LNCAP (cell line): ENCODE data around the gene IGFBP2.

Experiments
- TF ChIP-seq, protein P1 (sequence below): fragments of 450-650 bp; IDR thresholded peaks from 2 replicates; pipeline ENCODE4 v1.5.1; 2017; ENCODE audit warnings: mild to moderate bottlenecking

Gene IGFBP2

DNA sequence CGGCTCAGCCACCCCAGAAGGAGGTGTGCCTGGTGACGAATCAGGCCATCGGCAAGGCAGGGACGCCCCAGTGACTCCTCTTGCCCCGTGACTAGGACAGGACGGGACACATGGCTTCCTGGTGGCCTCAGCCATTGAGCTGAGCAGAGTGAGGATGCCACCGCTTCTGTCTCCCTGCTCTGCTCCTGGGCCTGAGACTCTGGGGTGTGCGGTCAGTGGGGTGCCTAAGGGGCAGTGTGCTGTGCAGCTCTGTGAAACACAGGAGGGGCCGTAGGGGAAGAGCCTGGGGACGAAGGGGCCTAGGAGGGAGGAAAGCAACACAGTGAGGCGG is 37.8 kb downstream of the IGFBP2 start:
- TF ChIP-seq, protein P1, sequence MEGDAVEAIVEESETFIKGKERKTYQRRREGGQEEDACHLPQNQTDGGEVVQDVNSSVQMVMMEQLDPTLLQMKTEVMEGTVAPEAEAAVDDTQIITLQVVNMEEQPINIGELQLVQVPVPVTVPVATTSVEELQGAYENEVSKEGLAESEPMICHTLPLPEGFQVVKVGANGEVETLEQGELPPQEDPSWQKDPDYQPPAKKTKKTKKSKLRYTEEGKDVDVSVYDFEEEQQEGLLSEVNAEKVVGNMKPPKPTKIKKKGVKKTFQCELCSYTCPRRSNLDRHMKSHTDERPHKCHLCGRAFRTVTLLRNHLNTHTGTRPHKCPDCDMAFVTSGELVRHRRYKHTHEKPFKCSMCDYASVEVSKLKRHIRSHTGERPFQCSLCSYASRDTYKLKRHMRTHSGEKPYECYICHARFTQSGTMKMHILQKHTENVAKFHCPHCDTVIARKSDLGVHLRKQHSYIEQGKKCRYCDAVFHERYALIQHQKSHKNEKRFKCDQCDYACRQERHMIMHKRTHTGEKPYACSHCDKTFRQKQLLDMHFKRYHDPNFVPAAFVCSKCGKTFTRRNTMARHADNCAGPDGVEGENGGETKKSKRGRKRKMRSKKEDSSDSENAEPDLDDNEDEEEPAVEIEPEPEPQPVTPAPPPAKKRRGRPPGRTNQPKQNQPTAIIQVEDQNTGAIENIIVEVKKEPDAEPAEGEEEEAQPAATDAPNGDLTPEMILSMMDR = no peak

DNA sequence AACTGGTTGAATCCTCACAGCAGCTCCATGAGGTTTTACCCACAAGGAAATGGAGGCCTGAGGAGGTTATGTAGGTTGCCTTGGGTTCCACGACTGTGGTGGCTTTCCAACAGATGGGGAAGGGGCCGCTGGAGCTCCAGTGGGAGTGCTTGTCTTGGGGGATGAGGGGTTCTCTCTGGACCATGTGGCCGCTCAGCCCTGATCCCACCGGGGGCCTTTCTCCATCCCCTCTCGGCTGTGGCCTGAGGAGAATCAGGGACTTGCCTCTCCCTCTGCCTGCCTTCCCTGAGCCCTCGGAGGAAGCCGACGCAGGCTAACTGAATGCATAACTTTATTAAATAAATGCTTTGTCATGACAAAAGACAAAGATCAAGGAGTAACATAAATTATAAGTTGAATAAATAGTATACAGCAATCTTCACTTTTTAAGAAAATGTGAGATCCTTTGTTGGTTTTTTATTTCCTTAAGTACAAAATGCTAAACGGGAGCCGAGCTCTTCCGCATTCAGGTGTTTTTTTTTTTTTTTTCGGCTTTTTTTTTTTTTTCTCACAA is 38.6 kb downstream of the IGFBP2 start:
- TF ChIP-seq, protein P1 = no peak

DNA sequence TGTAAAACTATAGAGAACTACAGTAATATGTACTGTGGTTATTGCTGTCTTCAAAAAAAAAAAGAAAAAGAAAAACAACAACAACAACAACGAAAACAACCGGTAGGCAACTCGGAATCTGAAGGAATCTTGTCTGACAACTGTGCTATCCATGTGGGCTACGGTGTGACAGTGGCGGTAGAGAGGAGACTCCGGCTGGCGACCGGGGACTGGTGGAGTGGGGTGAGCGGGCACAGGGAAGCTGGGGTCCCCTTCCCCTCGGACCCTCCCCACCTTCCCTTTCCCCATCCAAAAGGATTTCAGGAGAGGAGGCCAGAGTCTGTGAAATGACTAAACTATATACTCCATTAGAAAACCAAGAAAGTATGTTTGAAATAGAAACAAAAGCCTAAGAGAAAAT is 39.2 kb downstream of the IGFBP2 start:
- TF ChIP-seq, protein P1 = no peak

DNA sequence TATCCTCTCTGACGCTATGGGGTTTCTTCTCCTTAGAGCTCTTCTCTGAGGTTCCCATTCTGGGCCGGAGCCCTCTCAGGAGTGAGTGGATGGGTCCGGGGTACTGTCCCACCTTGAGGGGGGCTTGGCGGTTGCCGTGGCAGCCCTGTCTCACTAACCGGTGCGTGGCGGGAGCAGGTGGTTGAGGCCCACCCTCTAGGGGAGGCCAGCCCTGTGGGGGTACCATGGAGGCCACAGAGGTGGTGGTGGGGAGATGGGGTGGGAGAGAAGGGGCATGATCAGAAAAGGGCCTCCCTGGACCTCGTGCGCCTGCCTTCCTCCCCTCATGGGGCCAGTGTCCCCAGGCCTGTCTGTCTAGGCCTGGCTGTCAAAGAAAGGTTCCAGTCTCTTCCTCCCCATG is 39.8 kb downstream of the IGFBP2 start:
- TF ChIP-seq, protein P1 = no peak

DNA sequence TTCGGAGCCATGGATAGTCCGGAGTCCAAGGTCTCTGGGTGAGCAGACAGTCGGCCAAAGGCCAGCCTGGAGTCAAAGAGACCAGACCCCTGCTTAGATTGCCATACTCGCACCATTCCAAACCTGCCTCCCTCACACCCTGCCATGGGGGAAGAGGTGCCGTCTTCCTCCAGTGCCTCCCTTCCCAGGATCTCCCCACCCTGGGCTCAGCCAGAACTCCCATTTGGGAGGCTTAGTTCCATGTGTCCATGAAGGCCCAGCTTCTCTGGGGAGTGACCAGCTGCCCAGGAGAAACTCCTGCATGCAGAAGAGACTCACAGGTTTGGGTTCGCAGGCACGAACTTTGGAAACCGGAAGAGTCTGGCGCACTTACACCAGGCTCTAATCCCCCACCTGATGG is 40.4 kb downstream of the IGFBP2 start:
- TF ChIP-seq, protein P1 = no peak

DNA sequence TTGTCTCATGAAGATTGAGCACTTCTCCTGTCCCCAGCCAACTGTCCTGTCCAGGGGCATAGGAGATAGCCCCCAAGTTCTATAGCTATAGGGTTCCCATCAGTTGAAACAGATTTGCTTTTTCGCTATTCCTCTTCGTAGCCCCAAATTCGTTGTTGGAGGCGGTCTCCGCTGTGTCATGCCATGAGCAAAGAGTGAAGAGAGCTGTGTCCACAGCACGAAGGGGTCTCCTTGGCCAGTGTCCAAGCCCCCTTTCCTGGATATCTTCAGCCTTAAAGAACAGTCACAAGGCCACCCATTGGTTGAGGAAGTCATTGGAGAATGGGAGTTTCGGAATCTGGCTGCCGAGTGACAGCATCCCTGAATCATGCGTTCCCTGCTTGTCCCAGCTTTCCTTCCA is 41.2 kb downstream of the IGFBP2 start:
- TF ChIP-seq, protein P1 = no peak

DNA sequence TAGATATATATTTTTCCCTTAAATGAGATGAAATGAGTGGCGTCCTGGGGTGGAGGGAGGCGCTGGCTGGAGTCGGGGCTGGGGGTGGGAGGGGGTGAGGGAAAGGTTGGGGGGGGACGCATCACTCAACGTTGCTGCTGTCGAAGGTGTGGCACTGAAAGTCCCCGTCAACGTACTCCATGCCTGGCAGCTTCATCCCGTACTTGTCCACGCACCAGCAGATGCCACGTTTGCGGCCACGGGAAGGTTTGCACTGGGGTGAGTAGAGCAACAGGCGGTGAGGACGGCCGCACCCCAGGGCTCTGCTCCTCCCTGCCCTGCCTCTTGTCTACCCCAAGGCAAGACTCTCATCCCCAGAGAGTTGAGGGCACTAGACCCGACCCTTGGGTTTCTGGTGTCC is 43.4 kb downstream of the IGFBP2 start:
- TF ChIP-seq, protein P1 = no peak

DNA sequence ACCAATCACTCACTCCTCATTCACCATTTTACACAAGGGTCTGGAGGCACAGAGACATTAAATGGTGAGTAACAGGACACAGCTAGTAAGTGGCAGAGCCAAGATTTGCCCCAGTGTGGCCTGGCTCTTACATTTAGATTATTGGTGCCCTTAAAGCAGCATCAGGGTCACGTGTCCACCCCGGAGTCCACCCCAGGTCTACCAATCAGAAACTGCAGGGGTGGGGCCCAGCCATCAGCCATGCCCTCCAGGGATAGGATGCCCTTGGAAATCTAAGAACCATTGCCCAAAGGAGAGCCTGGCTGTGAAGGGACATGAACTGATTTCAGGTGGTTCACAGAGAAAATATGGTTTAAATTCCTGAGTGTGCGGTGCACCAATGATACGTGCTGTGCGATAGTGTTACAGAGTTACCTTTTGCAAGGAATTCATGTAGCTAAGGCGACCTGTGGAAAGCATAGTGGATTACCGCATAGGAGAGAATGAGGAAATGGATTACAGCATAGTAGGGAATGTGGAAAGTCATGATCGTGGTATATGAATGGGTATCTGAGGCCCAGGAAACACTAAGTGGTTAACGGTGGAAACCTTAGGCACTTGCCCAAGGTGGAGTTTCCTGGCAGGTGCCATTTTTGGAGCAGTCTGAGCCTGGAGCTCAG is 44.3 kb downstream of the IGFBP2 start:
- TF ChIP-seq, protein P1 = no peak
